Skin of body (tissue), 3 donors: Measurements from ENCODE around the gene SCN5A. TPM values are rescaled to one million over a fixed set of nuclear protein-coding genes. Genes with fewer than 3 reads are reported as not detected.

Experiments
- DNase-seq: peaks from one replicate; lab custom pipeline; 2025; lab: John Stamatoyannopoulos, UW
- small RNA-seq: library from RNA; depleted of rRNA; stranded (forward); fragments of <200 nt; gene quantifications from one replicate; pipeline ENCODE3, GENCODE V24; 2014; ENCODE audit warnings: low replicate concordance
- total RNA-seq: library from RNA; depleted of rRNA; stranded (reverse); fragments of >200 nt; gene quantifications from one replicate; pipeline ENCODE4 v1.2.3, GENCODE V29; 2014

The SCN5A gene
- total RNA-seq, 1 donor from 2014 or later = 0.39 TPM

DNA sequence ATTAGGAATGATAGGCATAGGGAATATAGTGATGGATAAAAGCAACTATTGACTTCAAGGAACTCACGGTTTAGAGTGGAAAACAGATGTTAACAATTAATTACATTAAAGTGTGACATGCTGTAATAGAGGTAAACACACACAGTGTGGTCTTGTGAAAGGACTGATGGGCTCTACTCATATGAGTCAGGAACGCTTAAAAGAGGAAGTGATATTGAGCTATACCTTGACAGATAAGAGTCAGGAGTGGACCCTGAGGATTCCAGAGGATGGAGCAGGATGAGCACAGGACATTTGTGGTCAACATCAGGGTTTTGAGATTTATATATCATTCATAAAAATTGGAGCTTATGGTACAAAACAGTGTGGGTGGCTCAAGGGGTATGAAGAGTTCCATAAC, 142.4 kb downstream of the SCN5A start:
- no peak for DNase-seq

DNA sequence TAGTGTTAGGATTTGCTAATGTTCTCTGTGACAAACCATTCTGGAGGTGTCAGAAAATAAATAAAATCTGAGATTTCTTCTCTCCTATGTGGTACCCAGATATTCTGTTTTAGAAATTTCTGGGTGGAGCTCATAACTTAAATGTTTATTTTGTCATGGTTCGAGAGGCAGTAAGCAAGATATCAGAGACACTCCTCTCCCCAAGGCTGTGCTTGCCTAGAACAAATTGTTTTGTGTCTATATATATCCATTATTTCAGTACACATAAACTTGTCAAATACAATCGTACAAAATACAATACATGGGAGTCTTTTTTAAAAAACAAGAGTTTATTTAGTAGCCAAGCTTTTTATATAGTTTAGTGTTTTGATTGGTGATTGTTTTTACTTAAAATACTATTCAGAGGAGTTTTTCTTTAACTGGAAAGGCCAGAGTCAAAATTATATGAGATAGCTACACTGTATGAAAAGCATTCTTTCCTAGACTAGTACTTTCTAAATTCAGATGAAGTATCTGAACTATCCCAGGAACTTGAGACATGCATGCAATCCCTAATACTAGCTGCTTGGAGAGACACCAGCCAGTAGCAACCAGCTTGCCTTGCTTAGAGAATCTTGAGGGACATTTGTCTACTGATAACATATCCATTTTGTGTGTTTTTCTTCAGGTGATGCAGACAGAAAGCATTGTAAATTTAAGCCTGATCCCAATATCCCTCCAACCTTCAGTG, 148.6 kb downstream of the SCN5A start:
- DNase-seq = no peak

Small RNA genes within 50 kb of the gene (small RNA-seq; reads per million reads assigned to genes)
- not detected for gene RF00019

Other genes starting within 250 kb of the SCN5A start
- gene ACVR2B, start 195.8 kb downstream of the SCN5A start, total RNA-seq = 9.0 TPM
- gene EXOG, start 153.3 kb downstream of the SCN5A start, total RNA-seq = 11.0 TPM
- not detected for gene SCN10A, start 166.5 kb upstream of the SCN5A start, total RNA-seq